GM23338 (cell line): ENCODE data around the gene HLA-DQB2. TPM values are rescaled to one million over a fixed set of nuclear protein-coding genes. Genes with fewer than 3 reads are reported as not detected.

ENCODE experiments used
- ATAC-seq: fragments of 200-7000 bp; cut with Tn5 transposase; 3 replicates; pipeline ENCODE4 v1.9.1; 2020
- DNase-seq: peaks from one replicate; pipeline ENCODE4 v3.0.0-alpha.2; 2015; ENCODE audit warnings: low spot score
- H2AFZ ChIP-seq: fragments of 200-600 bp; sonication (generic); 2 replicates; pipeline ENCODE4 v1.8.0; 2016; ENCODE audit warnings: antibody characterized with exemption, mild to moderate bottlenecking, moderate library complexity
- H3F3A ChIP-seq: fragments of 200-600 bp; sonication (generic); replicated peaks from 2 replicates; pipeline ENCODE4 v1.8.0; 2017; ENCODE audit warnings: antibody characterized with exemption, mixed run types, low read depth
- H3K27ac ChIP-seq: fragments of 200-600 bp; sonication (generic); 2 replicates; pipeline ENCODE4 v1.6.1; 2016; ENCODE audit warnings: low read depth
- H3K27me3 ChIP-seq: fragments of 200-600 bp; sonication (generic); 2 replicates; pipeline ENCODE4 v1.8.0; 2016; ENCODE audit warnings: mild to moderate bottlenecking, mixed run types, moderate library complexity; ENCODE audit not compliant: insufficient read depth
- H3K36me3 ChIP-seq: fragments of 200-600 bp; sonication (generic); 2 replicates; pipeline ENCODE4 v1.8.0; 2016; ENCODE audit warnings: mild to moderate bottlenecking; ENCODE audit not compliant: insufficient read depth
- H3K4me1 ChIP-seq: fragments of 200-600 bp; sonication (generic); 2 replicates; pipeline ENCODE4 v1.8.0; 2016; ENCODE audit warnings: mild to moderate bottlenecking, moderate library complexity; ENCODE audit not compliant: insufficient read depth
- H3K4me2 ChIP-seq: fragments of 200-600 bp; sonication (generic); 2 replicates; pipeline ENCODE4 v1.7.1; 2017; ENCODE audit warnings: mixed run types
- H3K4me3 ChIP-seq: fragments of 200-600 bp; sonication (generic); 2 replicates; pipeline ENCODE4 v1.6.1; 2016; ENCODE audit warnings: mixed run types
- H3K79me2 ChIP-seq: fragments of 200-600 bp; sonication (generic); replicated peaks from 2 replicates; pipeline ENCODE4 v1.8.0; 2017; ENCODE audit warnings: mild to moderate bottlenecking; ENCODE audit not compliant: insufficient read depth
- H3K9me2 ChIP-seq: fragments of 200-600 bp; sonication (generic); 2 replicates; pipeline ENCODE4 v1.8.0; 2017; ENCODE audit not compliant: insufficient read depth
- H4K20me1 ChIP-seq: fragments of 200-600 bp; sonication (generic); replicated peaks from 2 replicates; pipeline ENCODE4 v1.8.0; 2017; ENCODE audit warnings: mild to moderate bottlenecking; ENCODE audit not compliant: insufficient read depth
- H3K27ac Mint-ChIP-seq: 2 replicates; pipeline ENCODE4 v1.8.0; 2020; ENCODE audit warnings: inconsistent platforms, mild to moderate bottlenecking, moderate library complexity, mixed read lengths
- H3K27me3 Mint-ChIP-seq: 3 replicates; pipeline ENCODE4 v1.8.0; 2022; ENCODE audit warnings: low read depth, mild to moderate bottlenecking, moderate library complexity, mixed read lengths, inconsistent platforms; ENCODE audit not compliant: insufficient read depth, poor library complexity
- H3K36me3 Mint-ChIP-seq: 3 replicates; pipeline ENCODE4 v1.8.0; 2021; ENCODE audit warnings: low read depth, mild to moderate bottlenecking, inconsistent platforms, moderate library complexity, mixed read lengths
- H3K4me1 Mint-ChIP-seq: 3 replicates; pipeline ENCODE4 v1.8.0; 2020; ENCODE audit warnings: mild to moderate bottlenecking, inconsistent platforms, mixed read lengths
- H3K4me3 Mint-ChIP-seq: 3 replicates; pipeline ENCODE4 v1.8.0; 2021; ENCODE audit warnings: moderate library complexity, mild to moderate bottlenecking, inconsistent platforms, mixed read lengths
- H3K9me3 Mint-ChIP-seq: 3 replicates; pipeline ENCODE4 v1.8.0; 2020; ENCODE audit warnings: moderate library complexity, mild to moderate bottlenecking, inconsistent platforms, mixed read lengths
- CTCF ChIP-seq, 2 experiments: fragments of 200-600 bp in 1 of 2; sonication (generic) in 1 of 2; conservative IDR thresholded peaks; 2 replicates each; pipeline versions ENCODE4 v1.5.1 to v1.6.1; 2016 to 2017; ENCODE audit warnings: antibody characterized with exemption in 2 of 2, low read depth in 2 of 2, mild to moderate bottlenecking in 2 of 2, moderate library complexity in 1 of 2
- ETS1 ChIP-seq: IDR thresholded peaks from 2 replicates; pipeline ENCODE4 v1.6.1; 2016; ENCODE audit warnings: antibody characterized with exemption
- EZH2 ChIP-seq: fragments of 200-600 bp; sonication (generic); IDR thresholded peaks from one replicate; pipeline ENCODE4 v1.8.0; 2017; ENCODE audit warnings: antibody characterized with exemption, mild to moderate bottlenecking, low read depth; ENCODE audit not compliant: unreplicated experiment
- EZH2phosphoT487 ChIP-seq: fragments of 200-600 bp; sonication (generic); IDR thresholded peaks from one replicate; pipeline ENCODE4 v1.8.1; 2018; ENCODE audit warnings: antibody characterized with exemption; ENCODE audit not compliant: unreplicated experiment
- JUNB ChIP-seq: IDR thresholded peaks from one replicate; pipeline ENCODE4 v1.6.1; 2016; ENCODE audit warnings: antibody characterized with exemption; ENCODE audit not compliant: unreplicated experiment
- NANOG ChIP-seq: IDR thresholded peaks from 2 replicates; pipeline ENCODE4 v1.6.1; 2016; ENCODE audit warnings: antibody characterized with exemption, borderline replicate concordance
- POLR2AphosphoS5 ChIP-seq: IDR thresholded peaks from 2 replicates; pipeline ENCODE4 v1.6.1; 2016; ENCODE audit warnings: antibody characterized with exemption, low read depth
- ZNF331 ChIP-seq: fragments of 250-450 bp; sonication (Bioruptor Pico); IDR thresholded peaks from 2 replicates; pipeline ENCODE4 v1.5.0; 2020; ENCODE audit warnings: low read depth, mild to moderate bottlenecking, moderate library complexity
- ZNF462 ChIP-seq: fragments of 250-450 bp; sonication (Bioruptor Pico); IDR thresholded peaks from 2 replicates; pipeline ENCODE4 v1.5.0; 2020; ENCODE audit warnings: mild to moderate bottlenecking, moderate library complexity
- polyA plus RNA-seq: library from polyadenylated mRNA; unstranded; fragments of >200 nt; fragmentation: Nextera tagmentation; extraction: Ambion mirVana; gene quantifications from 2 replicates; pipeline ENCODE4 v1.2.1, GENCODE V29; 2016
- total RNA-seq: library from RNA; depleted of rRNA; stranded (reverse); fragments of >200 nt; shearing (Covaris generic); gene quantifications from 2 replicates; pipeline ENCODE4 v1.2.3, GENCODE V29; 2014

Gene HLA-DQB2
- total and polyA plus RNA-seq, 2 experiments from 2014 or later = not detected

GRCh38 chr6:32759669-32760068, 3.7 kb downstream of the HLA-DQB2 start:
- H3K36me3 Mint-ChIP-seq = no peaks in the 10 kb centered on the region
- Histone ChIP-seq H3F3A (no peaks in the 10 kb centered on the region), H3K36me3 (no peaks in the 10 kb centered on the region), H3K4me2 (no peak overlapping the region), H2AFZ (no peak overlapping the region), H3K9me2 (peaks cover 4% of the 10 kb centered on the region; the same call in 1 of the 2 replicates), H3K79me2 (no peaks in the 10 kb centered on the region), H3K27me3 (no peaks in the 10 kb centered on the region), H3K4me1 (peaks cover 4% of the 10 kb centered on the region; the same call in 1 of the 2 replicates), H3K27ac (no peak overlapping the region), H3K4me3 (no peak overlapping the region), H4K20me1 (no peaks in the 10 kb centered on the region)
- DNase-seq (no peak), ATAC-seq (no peak)
- H3K27ac Mint-ChIP-seq = no peak overlapping the region
- TF ChIP-seq JUNB (no peak), EZH2phosphoT487 (no peak), ZNF462 (no peak), ZNF331 (CRISPR knock-in tag) (no peak), ETS1 (no peak), POLR2AphosphoS5 (no peak), EZH2 (no peak), NANOG (no peak), CTCF (conservative IDR thresholded peaks at IDR 0.05; ENCODE audit: low read depth in 2 of 2) (no peak)
- no peak overlapping the region for H3K4me3 Mint-ChIP-seq
- H3K4me1 Mint-ChIP-seq = peaks cover 6% of the 10 kb centered on the region; the same call in 2 of the 3 replicates
- H3K9me3 Mint-ChIP-seq = no peaks in the 10 kb centered on the region
- peaks cover 8% of the 10 kb centered on the region for H3K27me3 Mint-ChIP-seq
